HEK293T (cell line): Measurements from ENCODE around the gene CCDC183.

Experiments used
- ARNT ChIP-seq: fragments of 450-650 bp; IDR thresholded peaks from 2 replicates; pipeline ENCODE4 v1.6.1; 2017; ENCODE audit warnings: mild to moderate bottlenecking
- BHLHE40 ChIP-seq: fragments of 450-650 bp; IDR thresholded peaks from 2 replicates; pipeline ENCODE4 v1.6.1; 2016; ENCODE audit warnings: mild to moderate bottlenecking, moderate library complexity, borderline replicate concordance
- CTBP1 ChIP-seq: fragments of 450-650 bp; IDR thresholded peaks from 2 replicates; pipeline ENCODE4 v1.6.1; 2016; ENCODE audit warnings: borderline replicate concordance
- ELF4 ChIP-seq: fragments of 450-650 bp; IDR thresholded peaks from 2 replicates; pipeline ENCODE4 v1.6.1; 2017; ENCODE audit warnings: antibody characterized with exemption
- FOXA1 ChIP-seq: fragments of 450-650 bp; IDR thresholded peaks from 2 replicates; pipeline ENCODE4 v1.6.1; 2016; ENCODE audit warnings: mild to moderate bottlenecking
- FOXK2 ChIP-seq: fragments of 450-650 bp; IDR thresholded peaks from 2 replicates; pipeline ENCODE4 v1.6.1; 2016; ENCODE audit warnings: mild to moderate bottlenecking
- FOXM1 ChIP-seq: fragments of 450-650 bp; IDR thresholded peaks from 2 replicates; pipeline ENCODE4 v1.6.1; 2017; ENCODE audit warnings: mild to moderate bottlenecking, borderline replicate concordance
- HDGF ChIP-seq: fragments of 450-650 bp; IDR thresholded peaks from 2 replicates; pipeline ENCODE4 v1.6.1; 2017; ENCODE audit warnings: antibody characterized with exemption, borderline replicate concordance
- L3MBTL2 ChIP-seq: fragments of 450-650 bp; conservative IDR thresholded peaks from 2 replicates; pipeline ENCODE4 v1.6.1; 2016; ENCODE audit warnings: mild to moderate bottlenecking
- LEF1 ChIP-seq: fragments of 450-650 bp; IDR thresholded peaks from 2 replicates; pipeline ENCODE4 v1.6.1; 2017; ENCODE audit warnings: mild to moderate bottlenecking, borderline replicate concordance
- SP1 ChIP-seq: fragments of 450-650 bp; IDR thresholded peaks from 2 replicates; pipeline ENCODE4 v1.6.1; 2017
- SUZ12 ChIP-seq: fragments of 450-650 bp; IDR thresholded peaks from 2 replicates; pipeline ENCODE4 v1.6.1; 2016; ENCODE audit warnings: mild to moderate bottlenecking
- TARDBP ChIP-seq: fragments of 450-650 bp; IDR thresholded peaks from 2 replicates; pipeline ENCODE4 v1.6.1; 2016
- TF ChIP-seq, protein P1 (sequence below): fragments of 450-650 bp; IDR thresholded peaks from 2 replicates; pipeline ENCODE4 v1.6.1; 2016

DNA sequence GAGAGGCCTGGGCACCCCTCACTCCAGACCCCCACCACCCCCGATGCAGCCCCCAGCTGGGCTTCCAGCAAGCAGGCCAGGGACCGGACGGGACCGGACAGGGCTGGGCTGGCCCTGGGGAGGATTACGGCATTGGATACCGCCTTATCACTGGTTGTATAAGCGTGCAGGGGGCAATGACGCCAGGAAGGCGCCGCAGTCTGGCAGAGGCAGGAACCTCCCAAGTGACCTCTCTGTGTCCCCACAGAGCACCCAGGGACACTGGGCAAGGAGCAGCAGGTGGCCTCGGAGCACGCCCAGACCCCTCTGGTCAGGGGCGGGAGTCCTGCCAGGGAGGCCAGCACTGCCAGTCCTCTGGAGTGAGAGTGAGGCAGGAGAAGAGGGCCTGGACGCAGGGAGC lies 31.1 kb upstream of the CCDC183 start:
- TF ChIP-seq FOXK2 (no peak), SUZ12 (no peak), LEF1 (no peak), BHLHE40 (no peak), ELF4 (no peak), TARDBP (no peak), FOXA1 (no peak), HDGF (no peak), FOXM1 (no peak), SP1 (no peak), L3MBTL2 (no peak), CTBP1 (no peak), ARNT (no peak)
- TF ChIP-seq, protein P1, sequence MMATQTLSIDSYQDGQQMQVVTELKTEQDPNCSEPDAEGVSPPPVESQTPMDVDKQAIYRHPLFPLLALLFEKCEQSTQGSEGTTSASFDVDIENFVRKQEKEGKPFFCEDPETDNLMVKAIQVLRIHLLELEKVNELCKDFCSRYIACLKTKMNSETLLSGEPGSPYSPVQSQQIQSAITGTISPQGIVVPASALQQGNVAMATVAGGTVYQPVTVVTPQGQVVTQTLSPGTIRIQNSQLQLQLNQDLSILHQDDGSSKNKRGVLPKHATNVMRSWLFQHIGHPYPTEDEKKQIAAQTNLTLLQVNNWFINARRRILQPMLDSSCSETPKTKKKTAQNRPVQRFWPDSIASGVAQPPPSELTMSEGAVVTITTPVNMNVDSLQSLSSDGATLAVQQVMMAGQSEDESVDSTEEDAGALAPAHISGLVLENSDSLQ: no peak
